OCI-LY7 (cell line): Measurements from ENCODE around the gene NXPH1. TPM values are rescaled to one million over a fixed set of nuclear protein-coding genes. Genes with fewer than 3 reads are reported as not detected.
A peak's percentile ranks its signal among the peaks of the same experiment; 100 is the strongest.

ENCODE experiments used
- BruUV-seq: library from RNA; stranded (reverse); fragments of 400-500 nt; replicated peaks from 2 replicates; lab custom pipeline; 2021; lab: Mats Ljungman, UMichigan
- CTCF ChIA-PET: fragments of 300-600 bp; sonication (Branson Sonifier 250); formaldehyde crosslinking; loops from one replicate; lab custom pipeline; 2022; ENCODE audit warnings: antibody characterized with exemption; ENCODE audit not compliant: unreplicated experiment; lab: Charles Lee
- POLR2A ChIA-PET: fragments of 300-600 bp; sonication (Branson Sonifier 250); formaldehyde crosslinking; loops from one replicate; lab custom pipeline; 2022; ENCODE audit warnings: antibody characterized with exemption; lab: Charles Lee
- DNase-seq: peaks from one replicate; pipeline ENCODE4 v3.0.0-alpha.2; 2015; ENCODE audit warnings: low spot score
- H2AFZ ChIP-seq: fragments of 200-600 bp; sonication (generic), shearing (Covaris generic); 2 replicates; pipeline ENCODE4 v1.6.1; 2014; ENCODE audit warnings: mild to moderate bottlenecking, antibody characterized with exemption, low read length, moderate library complexity
- H3K27ac ChIP-seq: fragments of 200-600 bp; sonication (generic); 2 replicates; pipeline ENCODE4 v1.5.1; 2014; ENCODE audit warnings: mixed run types, low read depth, mild to moderate bottlenecking, moderate library complexity, low read length, inconsistent platforms; ENCODE audit not compliant: poor library complexity, severe bottlenecking
- H3K36me3 ChIP-seq: fragments of 200-600 bp; sonication (generic); 2 replicates; pipeline ENCODE4 v1.6.1; 2014; ENCODE audit warnings: mild to moderate bottlenecking, antibody characterized with exemption, low read length, moderate library complexity, mixed read lengths; ENCODE audit not compliant: insufficient read depth
- H3K4me1 ChIP-seq: fragments of 200-600 bp; sonication (generic); 2 replicates; pipeline ENCODE4 v1.5.1; 2014; ENCODE audit warnings: mild to moderate bottlenecking, low read length; ENCODE audit not compliant: insufficient read depth, poor library complexity, severe bottlenecking
- H3K4me2 ChIP-seq: fragments of 200-600 bp; sonication (generic); 2 replicates; pipeline ENCODE4 v1.6.1; 2014; ENCODE audit warnings: mild to moderate bottlenecking, low read length
- H3K4me3 ChIP-seq: fragments of 200-600 bp; sonication (generic); 2 replicates; pipeline ENCODE4 v1.5.1; 2014; ENCODE audit warnings: mild to moderate bottlenecking, low read depth, low read length; ENCODE audit not compliant: poor library complexity, severe bottlenecking
- H3K79me2 ChIP-seq: fragments of 200-600 bp; sonication (generic); 2 replicates; pipeline ENCODE4 v1.6.1; 2016; ENCODE audit warnings: low read depth, mild to moderate bottlenecking, low read length, moderate library complexity, mixed read lengths; ENCODE audit not compliant: insufficient read depth
- H3K9me2 ChIP-seq: fragments of 200-600 bp; sonication (generic); 2 replicates; pipeline ENCODE4 v1.6.1; 2016; ENCODE audit warnings: mild to moderate bottlenecking, low read length, mixed read lengths; ENCODE audit not compliant: insufficient read depth
- H3K9me3 ChIP-seq: fragments of 200-600 bp; sonication (generic); 2 replicates; pipeline ENCODE4 v1.6.1; 2014; ENCODE audit warnings: mild to moderate bottlenecking, mixed run types, low read length, mixed read lengths
- H4K20me1 ChIP-seq: fragments of 200-600 bp; sonication (generic); 2 replicates; pipeline ENCODE4 v1.6.1; 2014; ENCODE audit warnings: mild to moderate bottlenecking, antibody characterized with exemption, low read length, moderate library complexity, mixed read lengths; ENCODE audit not compliant: insufficient read depth
- CTCF ChIP-seq: fragments of 200-600 bp; sonication (generic); conservative IDR thresholded peaks from 2 replicates; pipeline ENCODE4 v1.5.1; 2014; ENCODE audit warnings: mild to moderate bottlenecking, antibody characterized with exemption, low read length, moderate library complexity, mixed read lengths
- EZH2phosphoT487 ChIP-seq: fragments of 200-600 bp; sonication (generic); IDR thresholded peaks from 2 replicates; pipeline ENCODE4 v1.6.1; 2018; ENCODE audit warnings: low read depth, borderline replicate concordance, mild to moderate bottlenecking, mixed run types, antibody characterized with exemption, low read length, moderate library complexity, mixed read lengths
- intact Hi-C: fragments of 100-400 bp; cut with micrococcal nuclease; formaldehyde crosslinking; loops from one replicate; pipeline ENCODE4 v1.10.0; 2022; ENCODE audit not compliant: unreplicated experiment
- total RNA-seq, 2 experiments: library from RNA; depleted of rRNA in 1 of 2; stranded (reverse); fragments of >200 nt in 1 of 2; shearing (Covaris generic) in 1 of 2; gene quantifications; 2 replicates each; pipeline ENCODE4 v1.2.3, GENCODE V29; 2014 to 2022

Gene NXPH1
- total RNA-seq, 2 experiments from 2014 or later = not detected

GRCh38 chr7:8435590-8436545 is 2.5 kb downstream of the NXPH1 start:
- Histone ChIP-seq H3K9me2 (no peaks in the 10 kb centered on the region), H3K36me3 (no peaks in the 10 kb centered on the region), H3K79me2 (no peaks in the 10 kb centered on the region), H3K4me3 (no peak overlapping the region), H3K27ac (no peak overlapping the region), H2AFZ (no peak overlapping the region), H3K4me2 (no peak overlapping the region), H4K20me1 (no peaks in the 10 kb centered on the region), H3K9me3 (no peaks in the 10 kb centered on the region), H3K4me1 (no peaks in the 10 kb centered on the region)
- TF ChIP-seq CTCF = no peak
- no peak for TF ChIP-seq EZH2phosphoT487
- ChIA-PET POLR2A (interaction anchor here (0.6 kb wide), 1 partner anchor 1153 kb away, joined by 6 read pairs; no protein-coding TSS in a partner anchor), CTCF (interaction anchor here (0.6 kb wide), 1 partner anchor 276 kb away, joined by 7 read pairs; no protein-coding TSS in a partner anchor)
- DNase-seq = no peak
- no TSS peak for BruUV-seq
- intact Hi-C loops = loop anchor here (2.0 kb wide), 2 partner anchors 289 to 655 kb away; no protein-coding TSS in a partner anchor

GRCh38 chr7:8436965-8437364 is 3.6 kb downstream of the NXPH1 start:
- CTCF ChIA-PET = no interaction called here
- intact Hi-C loops = loop anchor here (2.0 kb wide), 2 partner anchors 288 to 654 kb away; no protein-coding TSS in a partner anchor
- H3K36me3 ChIP-seq = no peaks in the 10 kb centered on the region

More at GRCh38 chr7:8436965-8437364, 3.6 kb downstream of the NXPH1 start:
- Histone ChIP-seq H3K79me2 (no peaks in the 10 kb centered on the region), H2AFZ (no peak overlapping the region), H3K9me3 (no peaks in the 10 kb centered on the region), H3K4me2 (no peak overlapping the region), H4K20me1 (no peaks in the 10 kb centered on the region), H3K9me2 (no peaks in the 10 kb centered on the region), H3K4me1 (no peaks in the 10 kb centered on the region), H3K4me3 (no peak overlapping the region), H3K27ac (no peak overlapping the region)
- peak; percentile 55 for DNase-seq
- no TSS peak for BruUV-seq
- POLR2A ChIA-PET = no interaction called here
- TF ChIP-seq CTCF (peak; percentile 98), EZH2phosphoT487 (no peak)
